NCI-H82 (cell line): ENCODE results near the gene ATAD5.
"Not testable (repeated sequence)": the region's sequence is repeated elsewhere in the genome, so short reads cannot be mapped to it uniquely, and the experiment has no call there.

Experiments used
- DNase-seq: peaks from one replicate; lab custom pipeline; 2025; lab: John Stamatoyannopoulos, UW

Gene ATAD5

GRCh38 chr17:30822919-30823318 lies 8.8 kb upstream of the ATAD5 start:
- DNase-seq: not testable (repeated sequence)

DNA sequence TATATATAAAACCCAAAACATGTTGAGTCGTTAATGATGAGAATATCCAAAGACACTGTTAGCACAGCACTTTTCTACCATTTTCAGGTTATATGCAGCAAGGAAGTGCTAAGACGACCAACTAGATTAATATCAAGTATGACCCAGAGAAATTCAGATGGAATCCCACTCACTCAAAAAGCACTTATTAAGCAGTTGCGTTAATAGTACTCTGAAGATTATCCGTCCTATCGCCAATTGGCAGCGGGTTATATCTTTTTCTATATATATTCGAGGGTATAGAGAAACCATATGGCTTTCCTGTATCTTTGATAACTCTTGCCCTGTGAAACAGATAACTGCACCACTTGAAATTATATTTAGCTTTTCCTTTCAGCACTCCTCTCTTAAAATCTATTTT lies 8.3 kb upstream of the ATAD5 start:
- no peak for DNase-seq

DNA sequence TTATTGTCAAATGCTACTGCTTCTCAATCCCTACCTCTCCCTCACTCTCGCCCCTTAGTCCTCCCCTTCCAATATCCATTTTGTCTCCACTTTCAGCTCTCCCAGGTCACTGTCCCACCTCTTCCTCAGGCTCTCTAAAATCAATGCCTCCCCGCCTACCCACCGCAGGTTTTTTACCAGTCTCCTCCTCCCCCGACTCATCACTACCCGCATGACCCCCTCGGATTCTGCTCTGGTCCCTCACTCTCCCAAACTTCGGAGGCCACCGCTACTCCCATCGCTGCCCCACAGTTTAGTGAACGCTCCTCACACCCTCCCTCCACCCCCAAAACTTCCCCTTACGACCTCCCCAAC lies 7.8 kb upstream of the ATAD5 start:
- peak; percentile 73 for DNase-seq

- peak; percentile 95 for DNase-seq
These were observed 7.2 kb upstream of the ATAD5 start, which contains the start of gene CRLF3 for GRCh38 chr17:30824356-30825145. CRLF3 (minus strand) TSS chr17:30824692; CDS start chr17:30824651, 41 bp downstream.

DNA sequence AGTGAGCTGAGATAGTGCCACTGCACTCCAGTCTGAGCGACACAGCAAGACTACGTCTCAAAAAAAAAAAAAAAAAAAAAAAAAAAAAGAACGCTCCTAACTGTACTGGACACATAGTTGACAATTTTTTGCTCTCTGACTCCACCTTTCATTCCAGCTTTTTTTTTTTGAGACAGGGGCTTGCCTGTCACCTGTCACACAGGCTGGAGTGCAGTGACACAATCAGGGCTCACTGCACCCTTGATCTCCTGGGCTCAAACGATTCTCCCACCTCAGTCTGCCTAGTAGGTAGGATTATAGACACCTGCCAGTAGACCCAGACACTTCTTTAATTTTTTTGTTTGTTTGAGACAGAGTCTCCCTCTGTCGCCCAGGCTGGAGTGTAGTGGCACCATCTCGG lies 4.7 kb upstream of the ATAD5 start:
- DNase-seq: no peak

GRCh38 chr17:30829022-30829421 lies 2.7 kb upstream of the ATAD5 start:
- DNase-seq: no peak

DNA sequence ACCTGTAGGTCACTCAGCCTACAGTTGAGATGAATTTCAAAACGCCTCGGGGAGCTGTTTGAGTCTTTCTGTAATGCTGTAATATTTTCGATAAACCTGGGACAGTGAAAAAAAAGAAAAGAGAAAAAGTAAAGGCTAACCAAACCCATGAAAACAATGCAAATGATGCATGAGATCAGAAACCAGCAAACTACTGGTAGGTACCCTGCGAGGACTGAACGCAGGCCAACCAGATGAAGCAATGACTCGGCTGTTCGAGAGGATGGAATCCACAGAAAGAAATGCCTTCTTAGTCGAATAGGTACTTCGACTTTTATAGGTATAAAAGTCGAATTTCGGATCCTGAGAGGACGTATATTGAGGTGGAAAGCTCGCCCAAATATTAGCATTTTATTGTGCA lies 509 bp upstream of the ATAD5 start:
- peak; percentile 56 for DNase-seq

GRCh38 chr17:30832438-30833124 lies 815 bp downstream of the ATAD5 start:
- DNase-seq: no peak

GRCh38 chr17:30838202-30838807 lies 6.5 kb downstream of the ATAD5 start:
- no peak for DNase-seq

DNA sequence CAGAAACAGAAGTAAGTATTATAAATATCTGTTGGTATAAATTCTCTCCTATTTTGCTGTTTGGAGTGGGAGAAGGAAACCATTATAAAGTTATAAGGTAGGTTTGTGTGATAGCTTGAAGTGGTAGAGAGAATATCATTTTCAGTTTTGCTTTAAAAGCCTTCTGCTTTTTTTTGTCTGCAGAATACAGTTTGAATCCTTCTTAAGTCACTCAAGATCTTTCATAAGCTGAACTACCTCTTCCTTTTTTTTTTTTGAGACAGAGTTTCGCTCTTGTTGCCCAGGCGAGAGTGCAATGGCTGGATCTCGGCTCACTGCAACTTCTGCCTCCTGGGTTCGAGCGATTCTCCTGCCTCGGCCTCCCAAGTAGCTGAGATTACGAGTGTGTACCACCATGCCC lies 9.0 kb downstream of the ATAD5 start:
- DNase-seq: no peak

- DNase-seq: no peak
These were observed 16.3 kb downstream of the ATAD5 start for GRCh38 chr17:30848021-30848420.

DNA sequence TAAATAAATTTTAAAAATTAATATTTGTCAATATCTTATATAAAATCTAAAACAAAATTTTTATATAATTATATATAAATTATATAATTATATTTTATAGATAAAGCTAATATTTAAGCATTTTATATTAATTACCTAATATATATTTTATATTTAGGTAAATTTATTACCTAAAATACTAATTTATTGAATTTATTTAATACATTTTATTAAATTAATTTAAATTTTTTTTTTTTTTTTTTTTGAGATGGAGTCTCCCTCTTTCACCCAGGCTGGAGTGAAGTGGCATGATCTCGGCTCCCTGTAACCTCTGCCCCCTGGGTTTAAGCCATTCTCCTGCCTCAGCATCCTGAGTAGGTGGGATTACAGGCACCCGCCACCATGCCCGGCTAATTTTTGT lies 22.4 kb downstream of the ATAD5 start:
- no peak for DNase-seq

DNA sequence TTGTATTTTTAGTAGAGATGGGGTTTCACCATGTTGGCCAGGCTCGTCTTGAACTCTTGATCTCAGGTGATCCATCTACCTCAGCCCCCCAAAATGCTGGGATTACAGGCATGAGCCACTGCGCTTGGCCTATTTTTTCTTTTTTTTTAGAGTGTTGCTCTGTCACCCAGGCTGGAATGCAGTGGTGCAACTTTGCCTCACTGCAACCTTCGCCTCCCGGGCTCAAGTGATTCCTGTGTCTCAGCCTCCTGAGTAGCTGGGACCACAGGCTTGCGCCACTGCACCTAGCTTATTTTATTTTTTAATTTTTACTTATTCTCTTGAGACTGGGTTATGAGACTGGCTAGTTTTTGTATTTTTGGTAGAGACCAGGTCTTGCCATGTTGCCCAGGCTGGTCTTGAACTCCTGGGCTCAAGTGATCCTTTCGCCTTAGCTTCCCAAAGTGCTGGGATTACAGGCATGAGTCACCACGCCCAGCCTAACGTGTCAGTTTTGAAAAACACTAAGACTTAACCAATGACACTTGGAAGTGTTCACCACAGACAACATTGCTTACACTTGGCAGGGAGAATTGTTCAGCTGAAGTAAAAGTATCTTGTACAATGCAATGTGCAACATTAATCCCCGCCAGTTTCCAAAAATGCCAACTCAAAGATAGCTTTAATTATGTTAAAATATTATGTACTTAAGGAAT lies 26.9 kb downstream of the ATAD5 start:
- DNase-seq: no peak

GRCh38 chr17:30864636-30865035 lies 32.9 kb downstream of the ATAD5 start:
- no peak for DNase-seq

GRCh38 chr17:30869005-30869404 lies 37.2 kb downstream of the ATAD5 start:
- no peak for DNase-seq

- DNase-seq: no peak
These were observed 54.4 kb downstream of the ATAD5 start for GRCh38 chr17:30886187-30886586.

- no peak for DNase-seq
These were observed 62.5 kb downstream of the ATAD5 start for GRCh38 chr17:30894236-30894635.

DNA sequence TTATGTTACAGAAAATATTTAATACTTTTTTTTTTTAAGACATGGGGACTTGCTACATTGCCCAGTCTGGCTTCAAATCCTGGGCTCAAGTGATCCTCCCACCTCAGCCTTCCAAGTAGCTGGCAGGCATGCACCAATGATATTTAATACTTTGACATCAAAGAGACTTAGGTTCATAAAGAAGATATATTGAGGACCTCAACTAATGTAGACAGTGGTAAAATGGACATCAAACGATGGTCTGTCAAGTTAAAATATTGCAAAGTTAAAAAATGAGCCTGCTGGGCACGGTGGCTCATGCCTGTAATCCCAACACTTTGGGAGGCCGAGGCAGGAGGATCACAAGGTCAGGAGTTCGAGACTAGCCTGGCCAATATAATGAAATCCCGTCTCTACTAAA lies 65.5 kb downstream of the ATAD5 start:
- DNase-seq: no peak

- no peak for DNase-seq
These were observed 74.0 kb downstream of the ATAD5 start for GRCh38 chr17:30905742-30906100.

DNA sequence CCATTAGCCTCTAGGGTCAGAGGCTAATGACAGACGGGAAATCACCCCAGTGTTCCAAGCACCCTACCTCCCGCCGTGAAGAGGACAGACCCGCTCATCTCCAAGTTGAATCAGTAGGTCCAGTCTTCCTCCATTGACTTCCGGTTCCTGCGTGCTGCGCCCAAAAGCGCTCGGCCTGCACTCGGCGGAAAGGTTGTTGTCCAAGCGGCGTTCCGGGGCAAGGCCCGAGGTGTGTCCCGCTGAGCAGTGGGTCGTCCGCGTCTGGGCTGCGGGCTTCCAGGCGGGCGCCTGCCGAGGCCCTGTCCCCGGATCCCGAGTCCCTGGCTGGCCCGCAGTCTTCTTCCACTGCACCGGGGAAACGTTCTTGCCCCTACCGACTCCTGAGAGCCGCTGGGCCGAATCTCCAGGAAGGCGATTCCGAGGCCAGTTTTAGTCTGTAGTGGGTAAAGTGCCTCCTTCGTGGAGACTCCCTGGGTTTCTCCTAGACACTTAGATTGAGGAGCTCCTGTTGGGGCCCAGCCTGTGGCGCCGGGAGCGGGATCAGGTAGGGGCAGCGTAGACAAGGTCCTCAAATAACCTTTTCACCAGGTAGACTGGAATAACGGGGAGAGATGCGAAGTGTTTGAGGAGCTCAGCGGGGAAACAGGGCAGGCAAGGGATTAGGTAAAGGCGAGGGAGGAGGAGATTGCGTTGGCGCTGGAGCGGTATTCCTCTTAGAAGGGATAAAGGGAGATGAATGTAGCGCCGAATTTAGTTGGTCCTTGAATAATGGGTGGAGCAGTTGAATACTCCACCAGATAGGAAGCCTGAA lies 74.5 kb downstream of the ATAD5 start, which contains the start of gene TEFM:
Gene TEFM (minus strand): TSS at position 138 of the 811 bp plus-strand sequence. CDS start 40 bp downstream, at position 98.
- DNase-seq: peak; percentile 94

DNA sequence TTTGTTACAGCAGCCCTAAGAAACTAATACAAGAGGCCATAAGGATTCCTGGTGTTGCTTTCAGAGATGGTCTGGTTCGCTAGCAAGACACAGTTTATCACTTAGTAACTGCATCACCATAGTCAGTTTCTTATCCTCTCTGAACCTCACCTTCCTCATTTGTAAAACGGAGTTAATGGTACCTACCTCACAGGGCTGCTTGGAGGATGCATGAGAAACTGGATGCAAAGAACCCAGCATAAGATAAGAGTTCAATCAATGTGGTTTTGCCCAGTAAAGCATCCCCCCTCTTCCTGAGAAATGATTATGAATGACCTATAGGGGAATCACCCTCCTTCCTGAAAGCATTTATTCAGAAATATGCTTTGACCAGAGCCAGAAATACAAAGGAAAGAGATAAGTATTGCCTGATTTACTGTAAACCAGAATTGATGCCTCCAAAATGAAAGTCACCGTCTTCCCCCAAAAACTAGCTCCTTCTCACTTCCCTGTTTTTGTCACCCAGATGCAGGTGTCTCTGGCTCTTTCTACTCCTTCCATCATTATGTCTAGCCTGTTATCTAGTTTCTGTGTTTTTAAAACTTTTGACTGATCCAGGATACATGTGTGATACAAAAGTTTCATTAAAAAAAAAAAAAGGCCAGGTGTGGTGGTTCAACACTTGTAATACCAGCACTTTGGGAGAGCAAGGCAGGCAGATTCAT lies 77.1 kb downstream of the ATAD5 start:
- DNase-seq: no peak
